HepG2 (cell line): ENCODE results near the gene ZFAND2B. TPM values are rescaled to one million over a fixed set of nuclear protein-coding genes. Genes with fewer than 3 reads are reported as not detected.
A peak's percentile ranks its signal among the peaks of the same experiment; 100 is the strongest.

Experiments used
- FOXK2 ChIP-seq: fragments of 450-650 bp; IDR thresholded peaks from 2 replicates; pipeline ENCODE4 v1.6.1; 2016
- FOXO1 ChIP-seq: sonication (generic); formaldehyde crosslinking; IDR thresholded peaks from 2 replicates; pipeline ENCODE4 v1.4.0; 2020; ENCODE audit warnings: missing genetic modification reagents
- MAFG ChIP-seq: sonication (generic); formaldehyde crosslinking; IDR thresholded peaks from 2 replicates; pipeline ENCODE4 v1.5.1; 2020; ENCODE audit warnings: mild to moderate bottlenecking, missing genetic modification reagents
- NPAS2 ChIP-seq: sonication (generic); formaldehyde crosslinking; IDR thresholded peaks from 2 replicates; pipeline ENCODE4 v1.8.0; 2022; ENCODE audit warnings: mild to moderate bottlenecking, missing genetic modification reagents, borderline replicate concordance
- U2AF2 ChIP-seq: fragments of 200-400 bp; formaldehyde crosslinking; IDR thresholded peaks from 2 replicates; pipeline ENCODE4 v1.6.1; 2017; ENCODE audit warnings: low read depth, mild to moderate bottlenecking, low read length
- ZFP90 ChIP-seq: sonication (generic); formaldehyde crosslinking; IDR thresholded peaks from 2 replicates; pipeline ENCODE4 v1.8.0; 2022; ENCODE audit warnings: missing genetic modification reagents, mild to moderate bottlenecking, inconsistent platforms, borderline replicate concordance
- ZKSCAN5 ChIP-seq: sonication (generic); formaldehyde crosslinking; IDR thresholded peaks from 2 replicates; pipeline ENCODE4 v1.5.1; 2020; ENCODE audit warnings: mild to moderate bottlenecking, missing genetic modification reagents
- ZNF263 ChIP-seq: sonication (generic); formaldehyde crosslinking; IDR thresholded peaks from 2 replicates; pipeline ENCODE4 v1.4.0; 2020; ENCODE audit warnings: missing genetic modification reagents
- ZNF383 ChIP-seq: sonication (generic); formaldehyde crosslinking; IDR thresholded peaks from 2 replicates; pipeline ENCODE4 v1.4.0; 2020; ENCODE audit warnings: missing genetic modification reagents, mild to moderate bottlenecking, borderline replicate concordance
- polyA plus RNA-seq, 8 experiments: library from polyadenylated mRNA; depleted of rRNA in 3 of 8; stranded (reverse) in 7 of 8; unstranded in 1 of 8; fragments of >200 nt; fragmentation: Illumina TruSeq in 4 of 8; extraction: Trizol in 4 of 8; gene quantifications; 2 replicates each; pipeline versions ENCODE4 v1.2.1 to v1.2.3, GENCODE V29; 2011 to 2016; ENCODE audit warnings: low read depth in 4 of 8, missing spikeins in 1 of 8, mixed read lengths in 1 of 8; ENCODE audit not compliant: insufficient read depth in 1 of 8
- total RNA-seq, 5 experiments: library from RNA; depleted of rRNA; stranded (reverse); fragments of >200 nt; fragmentation: Illumina TruSeq; extraction: Trizol; gene quantifications; 2 replicates each; pipeline ENCODE4 v1.2.3, GENCODE V29; 2016; ENCODE audit warnings: low read depth in 1 of 5
- TF ChIP-seq, protein P1 (sequence below): IDR thresholded peaks from 2 replicates; pipeline ENCODE4 v1.6.1; 2016; ENCODE audit warnings: mild to moderate bottlenecking
- TF ChIP-seq, protein P2 (sequence below): IDR thresholded peaks from 2 replicates; pipeline ENCODE4 v1.6.1; 2012; ENCODE audit warnings: low read length, improper control_type of control experiment
- TF ChIP-seq, protein P3 (sequence below), 2 experiments: sonication (generic) in 1 of 2; formaldehyde crosslinking in 1 of 2; IDR thresholded peaks; 2 replicates each; pipeline versions ENCODE4 v1.5.1 to v1.6.1; 2011 to 2020; ENCODE audit warnings: borderline replicate concordance in 1 of 2, low read depth in 1 of 2, low read length in 1 of 2, mild to moderate bottlenecking in 1 of 2, missing genetic modification reagents in 1 of 2, moderate library complexity in 1 of 2
- TF ChIP-seq, protein P4 (sequence below): sonication (generic); formaldehyde crosslinking; IDR thresholded peaks from 2 replicates; pipeline ENCODE4 v1.5.0; 2020; ENCODE audit warnings: mild to moderate bottlenecking, low read depth, missing genetic modification reagents, borderline replicate concordance
- TF ChIP-seq, protein P5 (sequence below): sonication (generic); formaldehyde crosslinking; IDR thresholded peaks from 2 replicates; pipeline ENCODE4 v1.5.1; 2020; ENCODE audit warnings: missing genetic modification reagents, mild to moderate bottlenecking, borderline replicate concordance

The ZFAND2B gene
- total and polyA plus RNA-seq, 2 of the 13 experiments (the other 11 are each of a cell fraction or from before 2014, with no cell fraction given) = 53.3 to 115 TPM

DNA sequence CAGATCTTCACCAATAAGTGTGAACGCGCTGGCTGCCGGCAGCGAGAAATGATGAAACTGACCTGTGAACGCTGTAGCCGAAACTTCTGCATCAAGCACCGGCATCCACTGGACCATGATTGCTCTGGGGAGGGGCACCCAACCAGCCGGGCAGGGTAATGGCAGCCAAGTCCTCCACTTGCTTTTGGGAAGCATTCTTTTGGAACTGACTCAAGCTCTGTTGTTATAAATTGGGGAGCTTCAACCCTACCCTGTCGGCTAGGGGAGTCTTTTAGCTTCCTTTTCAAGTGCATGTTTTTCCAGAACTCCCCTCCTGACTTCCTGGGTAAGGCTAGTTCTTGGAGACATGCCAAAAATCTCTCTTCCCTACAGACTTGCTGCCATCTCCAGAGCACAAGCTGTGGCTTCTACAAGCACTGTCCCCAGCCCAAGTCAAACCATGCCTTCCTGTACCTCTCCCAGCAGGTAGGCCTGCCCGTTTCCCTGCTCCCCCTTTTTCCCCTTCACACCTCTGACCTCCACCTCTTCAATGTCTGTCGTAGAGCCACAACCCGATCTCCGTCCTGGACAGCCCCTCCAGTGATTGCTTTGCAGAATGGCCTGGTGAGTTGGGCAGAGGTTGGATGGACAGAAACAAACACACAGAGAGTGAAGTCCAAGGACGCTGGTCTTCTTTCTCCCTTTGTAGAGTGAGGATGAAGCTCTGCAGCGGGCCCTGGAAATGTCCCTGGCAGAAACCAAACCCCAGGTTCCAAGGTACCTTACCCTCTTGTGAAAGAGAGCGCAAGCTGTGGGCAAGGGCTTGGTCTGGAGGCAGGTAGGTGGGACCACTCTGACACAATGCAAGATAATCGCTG, 1.5 kb downstream of the ZFAND2B start (continued):
- TF ChIP-seq, protein P1, sequence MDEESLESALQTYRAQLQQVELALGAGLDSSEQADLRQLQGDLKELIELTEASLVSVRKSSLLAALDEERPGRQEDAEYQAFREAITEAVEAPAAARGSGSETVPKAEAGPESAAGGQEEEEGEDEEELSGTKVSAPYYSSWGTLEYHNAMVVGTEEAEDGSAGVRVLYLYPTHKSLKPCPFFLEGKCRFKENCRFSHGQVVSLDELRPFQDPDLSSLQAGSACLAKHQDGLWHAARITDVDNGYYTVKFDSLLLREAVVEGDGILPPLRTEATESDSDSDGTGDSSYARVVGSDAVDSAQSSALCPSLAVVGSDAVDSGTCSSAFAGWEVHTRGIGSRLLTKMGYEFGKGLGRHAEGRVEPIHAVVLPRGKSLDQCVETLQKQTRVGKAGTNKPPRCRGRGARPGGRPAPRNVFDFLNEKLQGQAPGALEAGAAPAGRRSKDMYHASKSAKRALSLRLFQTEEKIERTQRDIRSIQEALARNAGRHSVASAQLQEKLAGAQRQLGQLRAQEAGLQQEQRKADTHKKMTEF = peak; percentile 56
- TF ChIP-seq, protein P2, sequence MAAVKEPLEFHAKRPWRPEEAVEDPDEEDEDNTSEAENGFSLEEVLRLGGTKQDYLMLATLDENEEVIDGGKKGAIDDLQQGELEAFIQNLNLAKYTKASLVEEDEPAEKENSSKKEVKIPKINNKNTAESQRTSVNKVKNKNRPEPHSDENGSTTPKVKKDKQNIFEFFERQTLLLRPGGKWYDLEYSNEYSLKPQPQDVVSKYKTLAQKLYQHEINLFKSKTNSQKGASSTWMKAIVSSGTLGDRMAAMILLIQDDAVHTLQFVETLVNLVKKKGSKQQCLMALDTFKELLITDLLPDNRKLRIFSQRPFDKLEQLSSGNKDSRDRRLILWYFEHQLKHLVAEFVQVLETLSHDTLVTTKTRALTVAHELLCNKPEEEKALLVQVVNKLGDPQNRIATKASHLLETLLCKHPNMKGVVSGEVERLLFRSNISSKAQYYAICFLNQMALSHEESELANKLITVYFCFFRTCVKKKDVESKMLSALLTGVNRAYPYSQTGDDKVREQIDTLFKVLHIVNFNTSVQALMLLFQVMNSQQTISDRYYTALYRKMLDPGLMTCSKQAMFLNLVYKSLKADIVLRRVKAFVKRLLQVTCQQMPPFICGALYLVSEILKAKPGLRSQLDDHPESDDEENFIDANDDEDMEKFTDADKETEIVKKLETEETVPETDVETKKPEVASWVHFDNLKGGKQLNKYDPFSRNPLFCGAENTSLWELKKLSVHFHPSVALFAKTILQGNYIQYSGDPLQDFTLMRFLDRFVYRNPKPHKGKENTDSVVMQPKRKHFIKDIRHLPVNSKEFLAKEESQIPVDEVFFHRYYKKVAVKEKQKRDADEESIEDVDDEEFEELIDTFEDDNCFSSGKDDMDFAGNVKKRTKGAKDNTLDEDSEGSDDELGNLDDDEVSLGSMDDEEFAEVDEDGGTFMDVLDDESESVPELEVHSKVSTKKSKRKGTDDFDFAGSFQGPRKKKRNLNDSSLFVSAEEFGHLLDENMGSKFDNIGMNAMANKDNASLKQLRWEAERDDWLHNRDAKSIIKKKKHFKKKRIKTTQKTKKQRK = no peak
- TF ChIP-seq ZKSCAN5 (CRISPR knock-in tag) = no peak
- TF ChIP-seq NPAS2 (CRISPR knock-in tag) = no peak
- TF ChIP-seq FOXO1 = peak; percentile 91
- TF ChIP-seq, protein P3, sequence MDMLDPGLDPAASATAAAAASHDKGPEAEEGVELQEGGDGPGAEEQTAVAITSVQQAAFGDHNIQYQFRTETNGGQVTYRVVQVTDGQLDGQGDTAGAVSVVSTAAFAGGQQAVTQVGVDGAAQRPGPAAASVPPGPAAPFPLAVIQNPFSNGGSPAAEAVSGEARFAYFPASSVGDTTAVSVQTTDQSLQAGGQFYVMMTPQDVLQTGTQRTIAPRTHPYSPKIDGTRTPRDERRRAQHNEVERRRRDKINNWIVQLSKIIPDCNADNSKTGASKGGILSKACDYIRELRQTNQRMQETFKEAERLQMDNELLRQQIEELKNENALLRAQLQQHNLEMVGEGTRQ (IDR thresholded peaks at IDR 0.05; ENCODE audit: low read depth, low read length) = no peak
- TF ChIP-seq, protein P3 (CRISPR knock-in tag; IDR thresholded peaks at IDR 0.05; ENCODE audit: borderline replicate concordance) = no peak
- TF ChIP-seq FOXK2 = no peak
- TF ChIP-seq, protein P4, sequence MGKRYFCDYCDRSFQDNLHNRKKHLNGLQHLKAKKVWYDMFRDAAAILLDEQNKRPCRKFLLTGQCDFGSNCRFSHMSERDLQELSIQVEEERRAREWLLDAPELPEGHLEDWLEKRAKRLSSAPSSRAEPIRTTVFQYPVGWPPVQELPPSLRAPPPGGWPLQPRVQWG (CRISPR knock-in tag) = no peak
- TF ChIP-seq U2AF2 = no peak
- no peak for TF ChIP-seq ZNF263
- TF ChIP-seq, protein P5, sequence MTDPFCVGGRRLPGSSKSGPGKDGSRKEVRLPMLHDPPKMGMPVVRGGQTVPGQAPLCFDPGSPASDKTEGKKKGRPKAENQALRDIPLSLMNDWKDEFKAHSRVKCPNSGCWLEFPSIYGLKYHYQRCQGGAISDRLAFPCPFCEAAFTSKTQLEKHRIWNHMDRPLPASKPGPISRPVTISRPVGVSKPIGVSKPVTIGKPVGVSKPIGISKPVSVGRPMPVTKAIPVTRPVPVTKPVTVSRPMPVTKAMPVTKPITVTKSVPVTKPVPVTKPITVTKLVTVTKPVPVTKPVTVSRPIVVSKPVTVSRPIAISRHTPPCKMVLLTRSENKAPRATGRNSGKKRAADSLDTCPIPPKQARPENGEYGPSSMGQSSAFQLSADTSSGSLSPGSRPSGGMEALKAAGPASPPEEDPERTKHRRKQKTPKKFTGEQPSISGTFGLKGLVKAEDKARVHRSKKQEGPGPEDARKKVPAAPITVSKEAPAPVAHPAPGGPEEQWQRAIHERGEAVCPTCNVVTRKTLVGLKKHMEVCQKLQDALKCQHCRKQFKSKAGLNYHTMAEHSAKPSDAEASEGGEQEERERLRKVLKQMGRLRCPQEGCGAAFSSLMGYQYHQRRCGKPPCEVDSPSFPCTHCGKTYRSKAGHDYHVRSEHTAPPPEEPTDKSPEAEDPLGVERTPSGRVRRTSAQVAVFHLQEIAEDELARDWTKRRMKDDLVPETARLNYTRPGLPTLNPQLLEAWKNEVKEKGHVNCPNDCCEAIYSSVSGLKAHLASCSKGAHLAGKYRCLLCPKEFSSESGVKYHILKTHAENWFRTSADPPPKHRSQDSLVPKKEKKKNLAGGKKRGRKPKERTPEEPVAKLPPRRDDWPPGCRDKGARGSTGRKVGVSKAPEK (CRISPR knock-in tag) = 0 out of 2 replicates have a peak, but pooled peaks have one; percentile 59
- TF ChIP-seq ZFP90 (CRISPR knock-in tag) = no peak
- TF ChIP-seq MAFG (CRISPR knock-in tag) = no peak
- peak; percentile 80; the same call in 1 of the 2 replicates for TF ChIP-seq ZNF383 (CRISPR knock-in tag)
